Fibroblast of villous mesenchyme (primary cell): ENCODE results near the gene TYW1B. TPM values are rescaled to one million over a fixed set of nuclear protein-coding genes. Genes with fewer than 3 reads are reported as not detected.
"Not testable (repeated sequence)": the region's sequence is repeated elsewhere in the genome, so short reads cannot be mapped to it uniquely, and the experiment has no call there.

Experiments used
- DNase-seq: peaks from one replicate; pipeline ENCODE4 v3.0.0-alpha.2; 2010; ENCODE audit warnings: low read depth
- H3K4me3 ChIP-seq: 2 replicates; pipeline ENCODE4 v1.5.1; 2011; ENCODE audit warnings: low read depth, mild to moderate bottlenecking, low read length
- total RNA-seq: library from RNA; depleted of rRNA; stranded (reverse); fragments of >200 nt; gene quantifications from 2 replicates; pipeline ENCODE4 v1.2.3, GENCODE V29; 2012
- TF ChIP-seq, protein P1 (sequence below): IDR thresholded peaks from 2 replicates; pipeline ENCODE4 v1.5.1; 2012; ENCODE audit warnings: low read depth, mild to moderate bottlenecking, low read length; ENCODE audit not compliant: insufficient read depth

Gene TYW1B
- total RNA-seq, 1 donor, result 2.2 TPM

DNA sequence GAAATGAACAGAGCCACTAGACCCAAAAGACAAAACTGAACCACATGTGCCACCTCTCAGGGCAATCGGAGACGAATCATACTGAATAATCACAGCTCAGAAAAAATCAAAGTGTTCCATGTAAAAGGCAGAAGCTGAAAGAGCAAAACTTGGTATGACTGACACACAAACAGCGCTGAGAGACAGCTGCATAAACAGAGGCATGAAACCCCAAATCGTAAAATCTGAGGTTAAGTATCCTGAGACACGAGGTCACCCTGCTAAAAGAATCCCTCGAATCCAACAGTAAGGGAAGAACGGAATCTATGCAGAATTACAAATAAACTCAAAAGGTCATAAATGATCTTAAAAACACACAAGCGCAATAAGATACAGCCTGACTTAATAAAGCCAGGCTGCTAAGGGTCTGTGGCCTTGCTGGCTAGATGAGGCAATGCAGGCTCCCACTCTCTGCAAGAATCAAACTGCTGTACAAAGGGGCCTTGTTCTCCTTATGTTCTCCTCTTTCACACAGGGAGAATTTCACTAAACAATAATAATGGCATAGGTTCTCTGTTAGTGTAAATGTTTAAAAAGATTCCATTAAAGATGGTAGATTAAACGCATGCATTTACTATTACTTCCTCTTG lies 247.7 kb downstream of the TYW1B start:
- peak; percentile 15 for DNase-seq

DNA sequence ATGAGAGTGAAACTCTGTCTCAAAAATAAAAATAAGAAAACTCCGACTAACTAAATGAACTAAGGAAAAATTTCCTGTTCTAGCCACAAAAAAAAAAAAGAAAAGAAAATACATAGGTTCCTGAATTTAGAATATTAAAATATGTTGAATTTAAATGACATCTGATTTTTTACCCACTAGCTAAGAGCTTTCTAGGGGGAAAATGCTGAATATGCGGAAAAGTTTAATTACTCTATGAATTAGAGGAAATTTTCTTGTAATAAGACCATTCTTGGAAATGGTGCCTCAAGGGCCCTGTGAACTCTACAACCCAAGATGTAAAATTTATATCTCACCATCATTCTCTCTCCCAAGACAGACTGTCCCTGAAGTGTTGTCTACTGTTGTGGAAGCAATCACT lies 250.9 kb downstream of the TYW1B start:
- TF ChIP-seq, protein P1, sequence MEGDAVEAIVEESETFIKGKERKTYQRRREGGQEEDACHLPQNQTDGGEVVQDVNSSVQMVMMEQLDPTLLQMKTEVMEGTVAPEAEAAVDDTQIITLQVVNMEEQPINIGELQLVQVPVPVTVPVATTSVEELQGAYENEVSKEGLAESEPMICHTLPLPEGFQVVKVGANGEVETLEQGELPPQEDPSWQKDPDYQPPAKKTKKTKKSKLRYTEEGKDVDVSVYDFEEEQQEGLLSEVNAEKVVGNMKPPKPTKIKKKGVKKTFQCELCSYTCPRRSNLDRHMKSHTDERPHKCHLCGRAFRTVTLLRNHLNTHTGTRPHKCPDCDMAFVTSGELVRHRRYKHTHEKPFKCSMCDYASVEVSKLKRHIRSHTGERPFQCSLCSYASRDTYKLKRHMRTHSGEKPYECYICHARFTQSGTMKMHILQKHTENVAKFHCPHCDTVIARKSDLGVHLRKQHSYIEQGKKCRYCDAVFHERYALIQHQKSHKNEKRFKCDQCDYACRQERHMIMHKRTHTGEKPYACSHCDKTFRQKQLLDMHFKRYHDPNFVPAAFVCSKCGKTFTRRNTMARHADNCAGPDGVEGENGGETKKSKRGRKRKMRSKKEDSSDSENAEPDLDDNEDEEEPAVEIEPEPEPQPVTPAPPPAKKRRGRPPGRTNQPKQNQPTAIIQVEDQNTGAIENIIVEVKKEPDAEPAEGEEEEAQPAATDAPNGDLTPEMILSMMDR, result no peak
- H3K4me3 ChIP-seq, result no peak overlapping the region
- no peak for DNase-seq

More for the DNA sequence above, 247.7 kb downstream of the TYW1B start:
- H3K4me3 ChIP-seq, result not testable (repeated sequence)

DNA sequence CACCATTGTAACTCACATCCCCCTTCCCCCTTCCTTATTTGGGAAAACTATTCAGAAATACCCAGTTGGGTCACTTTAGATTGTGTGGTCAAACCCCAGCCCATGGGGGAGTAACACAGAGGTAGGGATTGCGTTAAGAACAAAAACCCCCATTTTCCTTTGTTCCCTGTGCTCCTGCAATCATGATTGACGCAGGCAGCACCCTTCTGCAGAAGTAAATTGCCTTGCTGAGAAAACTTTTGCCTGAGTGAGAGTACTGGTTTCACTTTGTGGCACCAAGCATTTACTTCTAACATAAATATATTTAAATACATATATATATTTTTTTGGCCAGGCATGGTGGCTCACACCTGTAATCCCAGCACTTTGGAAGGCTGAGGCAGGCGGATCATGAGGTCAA lies 266.0 kb downstream of the TYW1B start:
- not testable (repeated sequence) for DNase-seq, H3K4me3 ChIP-seq

DNA sequence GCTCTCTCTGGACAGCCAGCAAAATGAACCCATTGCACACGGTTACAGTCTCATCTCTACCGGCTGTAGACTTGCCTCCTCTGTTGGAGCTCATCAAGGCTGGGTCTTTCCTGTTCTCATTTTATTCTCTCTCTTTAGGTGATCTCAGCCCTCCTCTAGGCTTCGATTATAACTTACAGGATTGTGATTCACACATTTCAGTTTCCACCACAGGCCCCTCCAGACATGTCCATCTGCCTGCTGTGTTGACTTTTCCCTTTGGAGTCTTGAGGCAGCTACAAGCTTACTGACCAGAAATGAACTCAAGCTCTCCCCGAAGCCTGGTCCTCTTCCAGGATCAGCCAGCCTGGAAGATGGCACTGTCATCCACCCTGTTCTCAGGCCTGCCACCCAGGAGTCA lies 268.5 kb downstream of the TYW1B start:
- not testable (repeated sequence) for H3K4me3 ChIP-seq

DNA sequence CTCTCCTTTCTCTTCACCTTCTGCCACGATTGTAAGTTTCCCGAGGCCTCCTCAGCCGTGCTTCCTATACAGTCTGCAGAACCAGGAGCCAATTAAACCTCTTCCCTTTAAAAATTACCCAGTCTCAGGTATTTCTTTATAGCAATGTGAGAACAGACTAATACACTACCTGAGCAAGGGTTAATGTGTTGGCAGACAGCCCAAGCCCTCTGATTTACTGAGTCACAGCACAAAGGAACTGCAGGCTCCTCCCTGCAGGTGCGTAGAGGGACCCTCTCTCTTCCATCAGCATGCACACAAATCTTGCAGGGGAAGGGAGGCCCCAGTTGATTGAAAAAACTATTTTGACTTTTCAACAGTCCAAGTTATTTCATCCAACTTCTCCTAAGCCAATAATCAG lies 271.3 kb downstream of the TYW1B start:
- H3K4me3 ChIP-seq, DNase-seq: not testable (repeated sequence)

More for the DNA sequence above, 268.5 kb downstream of the TYW1B start:
- DNase-seq, result not testable (repeated sequence)

DNA sequence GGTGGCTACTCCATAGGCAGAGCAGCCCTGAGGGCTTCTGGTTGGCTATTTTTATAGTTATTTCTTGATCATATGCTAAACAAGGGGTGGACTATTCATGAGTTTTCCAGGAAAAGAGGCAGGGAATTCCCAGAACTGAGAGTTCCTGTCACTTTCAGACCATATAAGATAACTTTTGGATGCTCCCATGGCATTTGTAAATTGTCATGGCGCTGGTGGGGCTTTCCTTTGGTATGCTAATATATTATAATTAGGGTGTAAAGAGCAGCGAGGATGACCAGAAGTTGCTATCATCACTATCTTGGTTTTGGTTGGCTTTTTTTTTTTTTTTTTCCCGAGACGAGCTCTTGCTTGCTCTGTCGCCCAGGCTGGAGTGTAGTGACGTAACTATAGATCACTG lies 272.8 kb downstream of the TYW1B start:
- not testable (repeated sequence) for DNase-seq, H3K4me3 ChIP-seq

DNA sequence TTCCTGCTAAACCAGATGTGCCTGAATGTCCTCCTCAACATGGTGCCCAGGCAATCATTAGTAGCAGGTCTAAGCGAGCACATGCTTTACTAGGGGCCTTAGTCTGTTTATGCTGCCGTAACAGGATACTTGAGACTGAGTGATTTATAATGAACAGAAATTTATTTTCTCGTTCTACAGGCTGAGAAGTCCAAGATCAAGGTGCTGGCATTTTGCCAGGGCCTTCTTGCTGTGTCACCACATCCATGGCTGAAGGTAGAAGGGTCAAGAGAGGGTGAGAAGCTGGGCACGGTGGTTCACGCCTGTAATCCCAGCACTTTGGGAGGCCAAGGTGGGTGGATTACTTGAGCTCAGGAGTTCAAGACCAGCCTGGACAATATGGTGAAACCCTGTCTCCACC lies 273.6 kb downstream of the TYW1B start:
- not testable (repeated sequence) for DNase-seq, H3K4me3 ChIP-seq

DNA sequence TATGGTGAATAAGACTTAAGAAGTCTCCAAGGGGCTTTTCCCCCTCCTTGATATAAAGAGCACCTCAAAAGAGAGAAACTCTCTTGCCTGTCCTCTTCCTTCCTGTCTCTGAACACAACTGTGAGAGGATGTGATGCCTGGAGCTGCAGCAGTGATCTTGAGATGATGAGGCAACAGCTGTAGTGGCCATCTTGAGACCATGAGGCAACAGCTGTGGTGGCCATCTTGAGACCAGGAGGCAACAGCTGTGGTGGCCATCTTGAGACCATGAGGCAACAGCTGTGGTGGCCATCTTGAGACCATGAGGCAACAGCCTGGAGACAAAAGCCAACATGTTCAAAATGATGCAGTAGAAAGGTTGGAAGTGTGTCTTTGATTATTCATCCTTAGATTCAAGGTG lies 277.5 kb downstream of the TYW1B start:
- DNase-seq, result not testable (repeated sequence)

DNA sequence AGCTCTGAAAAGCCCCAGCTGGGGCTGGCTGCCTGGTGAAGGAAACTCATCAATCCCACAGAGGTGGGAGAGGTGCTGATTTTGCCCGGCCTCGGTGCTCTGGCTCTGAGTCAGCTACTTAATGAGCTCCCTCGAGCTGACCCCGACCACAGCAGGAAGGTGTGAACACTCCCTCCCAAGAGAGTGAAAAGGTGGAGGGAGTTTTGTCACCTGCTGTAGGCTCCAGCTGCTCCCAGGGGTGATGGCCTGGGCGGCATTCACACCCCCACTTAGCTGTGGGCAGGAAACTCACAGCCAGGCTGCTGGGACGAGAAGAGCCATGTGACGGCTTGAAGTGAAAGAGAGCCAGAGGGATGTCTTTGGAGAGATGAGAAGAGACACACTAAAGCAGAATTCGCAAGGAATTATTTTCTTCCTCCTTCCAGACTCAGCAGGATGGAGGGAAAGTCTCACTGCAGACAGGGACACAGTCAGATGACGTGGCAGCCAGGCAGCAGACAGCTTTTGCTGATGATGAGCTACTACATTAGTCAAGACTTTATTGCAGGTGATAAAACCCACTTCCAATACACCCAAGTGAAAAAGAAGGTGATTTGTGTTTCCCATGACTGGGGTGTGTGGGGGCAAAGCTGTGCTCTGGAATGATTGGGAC lies 281.3 kb downstream of the TYW1B start:
- not testable (repeated sequence) for H3K4me3 ChIP-seq, DNase-seq

More for the DNA sequence above, 277.5 kb downstream of the TYW1B start:
- not testable (repeated sequence) for H3K4me3 ChIP-seq

DNA sequence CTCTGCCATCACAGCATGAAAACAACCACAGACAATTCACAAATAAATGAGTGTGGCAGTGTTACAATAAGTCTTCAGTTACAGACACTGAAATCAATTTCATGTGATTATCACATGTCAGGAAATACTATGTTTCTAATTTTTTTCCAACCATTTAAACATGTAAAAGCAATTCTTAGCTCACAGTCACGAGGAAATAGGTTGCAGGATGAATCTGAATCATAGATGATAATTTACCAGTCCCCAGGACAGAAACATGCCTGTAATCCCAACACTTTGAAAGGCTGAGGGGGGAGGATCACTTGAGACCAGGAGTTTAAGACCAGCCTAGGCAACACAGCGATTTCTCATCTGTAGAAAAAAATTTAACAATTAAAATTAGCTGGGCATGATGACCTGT lies 283.5 kb downstream of the TYW1B start:
- not testable (repeated sequence) for DNase-seq, H3K4me3 ChIP-seq

DNA sequence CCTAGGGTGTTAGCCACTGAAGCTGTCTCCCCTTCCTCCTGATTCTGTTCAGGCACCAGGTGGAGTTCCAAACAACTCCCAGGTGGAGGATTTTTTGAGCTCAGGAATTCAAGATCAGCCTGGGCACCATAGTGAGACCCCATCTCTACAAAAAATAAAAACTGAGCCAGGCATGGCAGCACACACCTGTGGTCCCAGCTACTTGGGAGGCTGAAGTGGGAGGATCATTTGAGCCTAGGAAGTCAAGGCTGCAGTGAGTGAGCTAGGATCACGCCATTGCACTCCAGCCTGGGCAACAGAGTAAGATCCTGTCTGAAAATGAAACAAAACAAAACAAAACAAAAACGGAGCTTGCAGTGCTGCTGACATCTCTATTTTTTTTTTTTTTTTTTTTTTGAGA lies 287.1 kb downstream of the TYW1B start:
- TF ChIP-seq, protein P1, result no peak
- DNase-seq, result no peak
- no peak overlapping the region for H3K4me3 ChIP-seq

DNA sequence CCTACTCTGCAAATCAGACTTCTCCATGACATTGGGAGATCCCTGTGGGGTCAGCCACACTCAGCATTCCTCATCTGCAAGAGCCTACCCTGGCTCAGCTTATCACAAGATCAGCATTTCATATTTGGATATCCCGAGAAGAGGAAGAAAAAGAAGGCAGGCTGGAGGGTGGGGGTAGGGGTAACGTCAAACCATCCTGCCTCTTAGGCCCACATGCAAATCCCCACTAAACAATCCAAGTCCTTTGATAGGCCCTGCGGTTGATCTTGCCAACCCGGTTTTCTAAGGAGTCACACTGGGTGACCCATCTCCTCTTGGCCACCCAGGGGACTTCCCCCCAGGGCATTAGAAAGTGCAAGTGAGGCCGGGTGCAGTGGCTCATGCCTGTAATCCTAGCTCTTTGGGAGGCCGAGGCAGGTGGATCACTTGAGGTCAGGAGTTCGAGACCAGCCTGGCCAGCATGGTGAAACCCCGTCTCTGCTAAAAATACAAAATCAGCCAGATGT lies 287.8 kb downstream of the TYW1B start:
- no peak overlapping the region for H3K4me3 ChIP-seq
- DNase-seq, result no peak
- TF ChIP-seq, protein P1, result no peak
